C4-2B (cell line): ENCODE results near the gene FLRT1.

ENCODE experiments used
- ZFX ChIP-seq: fragments of 450-650 bp; IDR thresholded peaks from 2 replicates; pipeline ENCODE4 v1.6.1; 2017
- TF ChIP-seq, protein P1 (sequence below): fragments of 450-650 bp; conservative IDR thresholded peaks from 2 replicates; pipeline ENCODE4 v1.5.1; 2017; ENCODE audit warnings: mild to moderate bottlenecking

- TF ChIP-seq, protein P1, sequence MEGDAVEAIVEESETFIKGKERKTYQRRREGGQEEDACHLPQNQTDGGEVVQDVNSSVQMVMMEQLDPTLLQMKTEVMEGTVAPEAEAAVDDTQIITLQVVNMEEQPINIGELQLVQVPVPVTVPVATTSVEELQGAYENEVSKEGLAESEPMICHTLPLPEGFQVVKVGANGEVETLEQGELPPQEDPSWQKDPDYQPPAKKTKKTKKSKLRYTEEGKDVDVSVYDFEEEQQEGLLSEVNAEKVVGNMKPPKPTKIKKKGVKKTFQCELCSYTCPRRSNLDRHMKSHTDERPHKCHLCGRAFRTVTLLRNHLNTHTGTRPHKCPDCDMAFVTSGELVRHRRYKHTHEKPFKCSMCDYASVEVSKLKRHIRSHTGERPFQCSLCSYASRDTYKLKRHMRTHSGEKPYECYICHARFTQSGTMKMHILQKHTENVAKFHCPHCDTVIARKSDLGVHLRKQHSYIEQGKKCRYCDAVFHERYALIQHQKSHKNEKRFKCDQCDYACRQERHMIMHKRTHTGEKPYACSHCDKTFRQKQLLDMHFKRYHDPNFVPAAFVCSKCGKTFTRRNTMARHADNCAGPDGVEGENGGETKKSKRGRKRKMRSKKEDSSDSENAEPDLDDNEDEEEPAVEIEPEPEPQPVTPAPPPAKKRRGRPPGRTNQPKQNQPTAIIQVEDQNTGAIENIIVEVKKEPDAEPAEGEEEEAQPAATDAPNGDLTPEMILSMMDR, result no peak
- TF ChIP-seq ZFX, result no peak
These were observed 27.3 kb upstream of the FLRT1 start for GRCh38 chr11:64008283-64008913.
